ENCODE measurements around the gene EOLA2.
"Not testable (repeated sequence)": the region's sequence is repeated elsewhere in the genome, so short reads cannot be mapped to it uniquely, and the experiment has no call there.

The EOLA2 gene

GRCh38 chrX:149938427-149938880 lies at the start of gene EOLA2:
Gene EOLA2, minus strand, starts transcription at chrX:149938491. Its CDS starts 4,617 bp downstream, at chrX:149933874.
- DNase-seq (ENCODE audit: low read depth): peak; percentile 78

- no peak for DNase-seq (ENCODE audit: low read depth)
Observed at GRCh38 chrX:149987613-149988012, 49.3 kb upstream of the EOLA2 start.

GRCh38 chrX:149984411-149984810 lies 46.1 kb upstream of the EOLA2 start:
- DNase-seq (ENCODE audit: low read depth): no peak

- DNase-seq (ENCODE audit: low read depth): no peak
Observed at GRCh38 chrX:149982310-149982709, 44.0 kb upstream of the EOLA2 start.

- no peak for DNase-seq (ENCODE audit: low read depth)
Observed at GRCh38 chrX:149979126-149979644, 40.9 kb upstream of the EOLA2 start.

GRCh38 chrX:149962859-149963757 lies 24.8 kb upstream of the EOLA2 start:
- no peak for DNase-seq (ENCODE audit: low read depth)

- DNase-seq (ENCODE audit: low read depth): no peak
Observed at GRCh38 chrX:149962010-149962409, 23.7 kb upstream of the EOLA2 start.

- no peak for DNase-seq (ENCODE audit: low read depth)
Observed at GRCh38 chrX:149961572-149961971, 23.3 kb upstream of the EOLA2 start.

- no peak for DNase-seq (ENCODE audit: low read depth)
Observed at GRCh38 chrX:149950681-149951080, 12.4 kb upstream of the EOLA2 start.

GRCh38 chrX:149949743-149950436 lies 11.6 kb upstream of the EOLA2 start:
- DNase-seq (ENCODE audit: low read depth): no peak

- no peak for DNase-seq (ENCODE audit: low read depth)
Observed at GRCh38 chrX:149948016-149948415, 9.7 kb upstream of the EOLA2 start.

- not testable (repeated sequence) for DNase-seq (ENCODE audit: low read depth)
Observed at GRCh38 chrX:149946932-149947331, 8.6 kb upstream of the EOLA2 start.

- DNase-seq (ENCODE audit: low read depth): not testable (repeated sequence)
Observed at GRCh38 chrX:149945820-149946219, 7.5 kb upstream of the EOLA2 start.

GRCh38 chrX:149945087-149945670 lies 6.9 kb upstream of the EOLA2 start:
- not testable (repeated sequence) for DNase-seq (ENCODE audit: low read depth)

- DNase-seq (ENCODE audit: low read depth): not testable (repeated sequence)
Observed at GRCh38 chrX:149940674-149941024, 2.4 kb upstream of the EOLA2 start.

- DNase-seq (ENCODE audit: low read depth): peak; percentile 72
Observed at GRCh38 chrX:149939905-149940673, 1.8 kb upstream of the EOLA2 start.

- DNase-seq (ENCODE audit: low read depth): no peak
Observed at GRCh38 chrX:149939655-149939904, 1.3 kb upstream of the EOLA2 start.

GRCh38 chrX:149938881-149939654 lies 777 bp upstream of the EOLA2 start:
- DNase-seq (ENCODE audit: low read depth): peak; percentile 70

- no peak for DNase-seq (ENCODE audit: low read depth)
Observed at GRCh38 chrX:149937871-149938426, 342 bp downstream of the EOLA2 start.

- not testable (repeated sequence) for DNase-seq (ENCODE audit: low read depth)
Observed at GRCh38 chrX:149937328-149937727, 963 bp downstream of the EOLA2 start.

GRCh38 chrX:149933547-149933946 lies 4.7 kb downstream of the EOLA2 start:
- not testable (repeated sequence) for DNase-seq (ENCODE audit: low read depth)
